Glutamatergic neuron (in vitro differentiated cells): ENCODE measurements around the gene PLCG1. TPM values are rescaled to one million over a fixed set of nuclear protein-coding genes. Genes with fewer than 3 reads are reported as not detected.
A peak's percentile ranks its signal among the peaks of the same experiment; 100 is the strongest.

Experiments
- DNase-seq: peaks from one replicate; pipeline ENCODE4 v3.0.0; 2022
- H3K27ac Mint-ChIP-seq: one replicate; pipeline ENCODE4 v1.8.0; 2020; ENCODE audit warnings: mild to moderate bottlenecking, mixed read lengths, inconsistent platforms; ENCODE audit not compliant: unreplicated experiment
- H3K27me3 Mint-ChIP-seq: one replicate; pipeline ENCODE4 v1.8.0; 2020; ENCODE audit warnings: mild to moderate bottlenecking, moderate library complexity, mixed read lengths, inconsistent platforms; ENCODE audit not compliant: unreplicated experiment
- H3K36me3 Mint-ChIP-seq: one replicate; pipeline ENCODE4 v1.8.0; 2020; ENCODE audit warnings: mild to moderate bottlenecking, mixed read lengths, inconsistent platforms; ENCODE audit not compliant: unreplicated experiment
- H3K4me1 Mint-ChIP-seq: one replicate; pipeline ENCODE4 v1.8.0; 2020; ENCODE audit warnings: mild to moderate bottlenecking, low read depth, mixed read lengths, inconsistent platforms; ENCODE audit not compliant: unreplicated experiment
- H3K4me3 Mint-ChIP-seq: one replicate; pipeline ENCODE4 v1.8.0; 2020; ENCODE audit warnings: mild to moderate bottlenecking, mixed read lengths, inconsistent platforms; ENCODE audit not compliant: unreplicated experiment
- H3K9me3 Mint-ChIP-seq: one replicate; pipeline ENCODE4 v1.8.0; 2020; ENCODE audit warnings: mild to moderate bottlenecking, moderate library complexity, mixed read lengths, inconsistent platforms; ENCODE audit not compliant: unreplicated experiment
- CTCF ChIP-seq: fragments of 200-600 bp; sonication (generic); IDR thresholded peaks from one replicate; pipeline ENCODE4 v1.5.0; 2021; ENCODE audit not compliant: partially characterized antibody, unreplicated experiment
- total RNA-seq: library from RNA; stranded (reverse); fragmentation: NEBNext Ultra II Directional; extraction: Animal tissue kit (Norgen Biotek cat#: 25700); gene quantifications from one replicate; pipeline ENCODE4 v1.2.1, GENCODE V29; 2021; ENCODE audit not compliant: unreplicated experiment

Gene PLCG1
- total RNA-seq, 1 donor from 2014 or later: 458 TPM

GRCh38 chr20:41118632-41119031, 18.7 kb upstream of the PLCG1 start:
- Mint-ChIP-seq H3K9me3 (no peaks in the 10 kb centered on the region), H3K4me3 (no peak overlapping the region), H3K27ac (no peak overlapping the region), H3K36me3 (no peaks in the 10 kb centered on the region), H3K27me3 (no peaks in the 10 kb centered on the region), H3K4me1 (no peaks in the 10 kb centered on the region)
- DNase-seq: no peak
- TF ChIP-seq CTCF: no peak

GRCh38 chr20:41119614-41120561, 17.5 kb upstream of the PLCG1 start:
- H3K27ac Mint-ChIP-seq: no peak overlapping the region
- no peaks in the 10 kb centered on the region for H3K4me1 Mint-ChIP-seq
- no peaks in the 10 kb centered on the region for H3K9me3 Mint-ChIP-seq
- no peak for DNase-seq
- H3K4me3 Mint-ChIP-seq: no peak overlapping the region
- H3K27me3 Mint-ChIP-seq: no peaks in the 10 kb centered on the region
- peaks cover 4% of the 10 kb centered on the region for H3K36me3 Mint-ChIP-seq
- no peak for TF ChIP-seq CTCF

GRCh38 chr20:41121399-41121798, 15.9 kb upstream of the PLCG1 start:
- peak overlapping the region; percentile 15 for H3K27ac Mint-ChIP-seq
- H3K27me3 Mint-ChIP-seq: no peaks in the 10 kb centered on the region
- H3K9me3 Mint-ChIP-seq: peaks cover 3% of the 10 kb centered on the region
- H3K36me3 Mint-ChIP-seq: peaks cover 4% of the 10 kb centered on the region
- no peak for DNase-seq
- no peak for TF ChIP-seq CTCF
- no peaks in the 10 kb centered on the region for H3K4me1 Mint-ChIP-seq
- H3K4me3 Mint-ChIP-seq: no peak overlapping the region

DNA sequence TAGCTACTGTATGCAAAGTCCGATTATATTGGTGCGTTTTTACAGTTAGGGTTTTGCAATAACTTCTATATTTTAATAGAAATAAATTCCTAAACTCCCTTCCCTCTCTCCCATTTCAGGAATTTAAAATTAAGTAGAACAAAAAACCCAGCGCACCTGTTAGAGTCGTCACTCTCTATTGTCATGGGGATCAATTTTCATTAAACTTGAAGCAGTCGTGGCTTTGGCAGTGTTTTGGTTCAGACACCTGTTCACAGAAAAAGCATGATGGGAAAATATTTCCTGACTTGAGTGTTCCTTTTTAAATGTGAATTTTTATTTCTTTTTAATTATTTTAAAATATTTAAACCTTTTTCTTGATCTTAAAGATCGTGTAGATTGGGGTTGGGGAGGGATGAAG, 13.7 kb upstream of the PLCG1 start:
- Mint-ChIP-seq H3K4me1 (no peaks in the 10 kb centered on the region), H3K27ac (no peak overlapping the region), H3K9me3 (peaks cover 3% of the 10 kb centered on the region), H3K27me3 (no peaks in the 10 kb centered on the region), H3K36me3 (peaks cover 11% of the 10 kb centered on the region), H3K4me3 (no peak overlapping the region)
- no peak for TF ChIP-seq CTCF
- no peak for DNase-seq

DNA sequence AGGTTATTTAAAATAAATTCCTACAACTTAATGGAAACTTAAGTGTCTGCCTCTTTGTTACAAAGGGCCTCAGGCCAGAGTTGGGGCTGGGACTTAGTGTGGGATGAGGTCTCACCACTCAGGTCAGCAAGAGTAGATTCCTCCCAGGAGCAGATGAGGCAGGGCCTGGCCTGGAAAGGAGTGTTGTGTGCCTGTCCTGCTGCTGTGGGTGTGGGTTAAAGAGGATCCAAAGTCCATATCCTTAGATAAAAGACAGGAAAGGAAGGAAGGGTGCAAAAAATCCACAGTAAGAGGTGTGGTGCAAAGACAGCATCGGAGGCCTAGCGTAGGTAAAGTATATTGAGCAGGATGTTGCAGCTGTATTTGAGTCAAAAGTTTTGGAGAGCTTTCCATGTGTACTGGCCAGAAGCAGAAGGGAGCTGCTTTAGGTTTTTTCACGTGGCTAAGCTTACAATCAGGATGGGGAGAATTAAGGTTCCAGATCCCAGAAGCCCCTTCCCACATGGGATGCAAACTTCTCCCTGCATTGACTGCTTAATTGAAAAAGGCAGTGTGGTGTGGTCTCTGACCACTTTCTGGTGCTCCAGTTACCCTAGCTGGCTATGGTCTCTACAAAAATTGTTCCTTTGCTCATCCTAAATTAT, 12.8 kb upstream of the PLCG1 start:
- Mint-ChIP-seq H3K4me1 (no peaks in the 10 kb centered on the region), H3K27ac (no peak overlapping the region), H3K4me3 (no peak overlapping the region)

More for the DNA sequence above, 12.8 kb upstream of the PLCG1 start:
- H3K9me3 Mint-ChIP-seq: peaks cover 3% of the 10 kb centered on the region
- no peaks in the 10 kb centered on the region for H3K27me3 Mint-ChIP-seq
- peaks cover 11% of the 10 kb centered on the region for H3K36me3 Mint-ChIP-seq
- DNase-seq: no peak
- TF ChIP-seq CTCF: no peak
